HepG2 (cell line): ENCODE measurements around the gene FBXL22. TPM values are rescaled to one million over a fixed set of nuclear protein-coding genes. Genes with fewer than 3 reads are reported as not detected.

ENCODE experiments used
- CENPBD1 ChIP-seq: sonication (generic); formaldehyde crosslinking; IDR thresholded peaks from 2 replicates; pipeline ENCODE4 v1.8.0; 2022; ENCODE audit warnings: missing genetic modification reagents, low read depth, mild to moderate bottlenecking, borderline replicate concordance
- CHD4 ChIP-seq: fragments of 200-600 bp; sonication (generic); IDR thresholded peaks from 2 replicates; pipeline ENCODE4 v1.7.0; 2017; ENCODE audit warnings: mild to moderate bottlenecking, low read length, borderline replicate concordance
- DNMT1 ChIP-seq: sonication (generic); formaldehyde crosslinking; IDR thresholded peaks from 2 replicates; pipeline ENCODE4 v1.5.1; 2020; ENCODE audit warnings: mild to moderate bottlenecking, missing genetic modification reagents
- KLF16 ChIP-seq, 2 experiments: sonication (generic) in 1 of 2; formaldehyde crosslinking in 1 of 2; IDR thresholded peaks; 2 replicates each; pipeline versions ENCODE4 v1.6.1 to v1.8.0; 2016 to 2023; ENCODE audit warnings: missing genetic modification reagents in 2 of 2, missing compliant biosample characterization in 1 of 2
- MAZ ChIP-seq, 2 experiments: sonication (generic) in 1 of 2; formaldehyde crosslinking in 1 of 2; IDR thresholded peaks; 2 replicates each; pipeline versions ENCODE4 v1.5.0 to v1.6.1; 2012 to 2020; ENCODE audit warnings: low read depth in 2 of 2, mild to moderate bottlenecking in 2 of 2, borderline replicate concordance in 1 of 2, improper control_type of control experiment in 1 of 2, low read length in 1 of 2, missing genetic modification reagents in 1 of 2, moderate library complexity in 1 of 2
- MIER3 ChIP-seq: IDR thresholded peaks from 2 replicates; pipeline ENCODE4 v1.6.1; 2016; ENCODE audit warnings: missing compliant biosample characterization, borderline replicate concordance
- MLXIP ChIP-seq: sonication (generic); formaldehyde crosslinking; IDR thresholded peaks from 2 replicates; pipeline ENCODE4 v1.9.0; 2021; ENCODE audit warnings: missing genetic modification reagents, borderline replicate concordance
- NFRKB ChIP-seq: fragments of 450-650 bp; IDR thresholded peaks from 2 replicates; pipeline ENCODE4 v1.6.1; 2017
- NR0B2 ChIP-seq: sonication (generic); formaldehyde crosslinking; IDR thresholded peaks from 2 replicates; pipeline ENCODE4 v1.4.0; 2020; ENCODE audit warnings: mild to moderate bottlenecking, missing genetic modification reagents
- PAWR ChIP-seq: sonication (generic); formaldehyde crosslinking; IDR thresholded peaks from 2 replicates; pipeline ENCODE4 v1.4.0; 2020; ENCODE audit warnings: missing genetic modification reagents, mild to moderate bottlenecking, borderline replicate concordance
- PHF8 ChIP-seq: sonication (generic); formaldehyde crosslinking; IDR thresholded peaks from 2 replicates; pipeline ENCODE4 v1.5.0; 2020; ENCODE audit warnings: missing genetic modification reagents
- RXRB ChIP-seq: IDR thresholded peaks from 2 replicates; pipeline ENCODE4 v1.6.1; 2016; ENCODE audit warnings: borderline replicate concordance, missing genetic modification reagents, missing compliant biosample characterization
- THAP9 ChIP-seq: sonication (generic); formaldehyde crosslinking; IDR thresholded peaks from 2 replicates; pipeline ENCODE4; 2020; ENCODE audit warnings: missing genetic modification reagents, mild to moderate bottlenecking, borderline replicate concordance
- ZBTB10 ChIP-seq: sonication (generic); formaldehyde crosslinking; IDR thresholded peaks from 2 replicates; pipeline ENCODE4 v1.4.0; 2020; ENCODE audit warnings: missing genetic modification reagents, borderline replicate concordance
- ZNF260 ChIP-seq: sonication (generic); formaldehyde crosslinking; IDR thresholded peaks from 2 replicates; pipeline ENCODE4 v1.4.0; 2020; ENCODE audit warnings: missing genetic modification reagents, low read depth, mild to moderate bottlenecking, borderline replicate concordance
- ZNF30 ChIP-seq: sonication (generic); formaldehyde crosslinking; IDR thresholded peaks from 2 replicates; pipeline ENCODE4 v1.5.0; 2020; ENCODE audit warnings: mild to moderate bottlenecking, missing genetic modification reagents
- ZNF616 ChIP-seq: sonication (generic); formaldehyde crosslinking; IDR thresholded peaks from 2 replicates; pipeline ENCODE4 v1.5.0; 2020; ENCODE audit warnings: low read depth, mild to moderate bottlenecking, missing genetic modification reagents
- ZNF749 ChIP-seq: sonication (generic); formaldehyde crosslinking; IDR thresholded peaks from 2 replicates; pipeline ENCODE4 v1.8.0; 2022; ENCODE audit warnings: mild to moderate bottlenecking, missing genetic modification reagents, moderate library complexity, borderline replicate concordance
- ZSCAN22 ChIP-seq: sonication (generic); formaldehyde crosslinking; IDR thresholded peaks from 2 replicates; pipeline ENCODE4 v1.4.0; 2020; ENCODE audit warnings: mild to moderate bottlenecking, missing genetic modification reagents
- polyA plus RNA-seq, 8 experiments: library from polyadenylated mRNA; depleted of rRNA in 3 of 8; stranded (reverse) in 7 of 8; unstranded in 1 of 8; fragments of >200 nt; fragmentation: Illumina TruSeq in 4 of 8; extraction: Trizol in 4 of 8; gene quantifications; 2 replicates each; pipeline versions ENCODE4 v1.2.1 to v1.2.3, GENCODE V29; 2011 to 2016; ENCODE audit warnings: low read depth in 4 of 8, missing spikeins in 1 of 8, mixed read lengths in 1 of 8; ENCODE audit not compliant: insufficient read depth in 1 of 8
- total RNA-seq, 5 experiments: library from RNA; depleted of rRNA; stranded (reverse); fragments of >200 nt; fragmentation: Illumina TruSeq; extraction: Trizol; gene quantifications; 2 replicates each; pipeline ENCODE4 v1.2.3, GENCODE V29; 2016; ENCODE audit warnings: low read depth in 1 of 5

The FBXL22 gene
- total and polyA plus RNA-seq, 2 of the 13 experiments (the other 11 are each of a cell fraction or from before 2014, with no cell fraction given): 0.15 to 0.33 TPM

- TF ChIP-seq ZNF616 (CRISPR knock-in tag) (no peak), ZNF30 (CRISPR knock-in tag) (no peak), ZNF260 (CRISPR knock-in tag) (no peak), RXRB (peak; percentile 26; the same call in 1 of the 2 replicates), ZBTB10 (no peak), DNMT1 (CRISPR knock-in tag) (no peak), PAWR (no peak), NR0B2 (no peak), ZNF749 (CRISPR knock-in tag) (no peak), MAZ (IDR thresholded peaks at IDR 0.05; ENCODE audit: borderline replicate concordance, low read depth, low read length) (no peak), MAZ (CRISPR knock-in tag; IDR thresholded peaks at IDR 0.05; ENCODE audit: low read depth) (no peak), THAP9 (CRISPR knock-in tag) (no peak), PHF8 (CRISPR knock-in tag) (no peak), MIER3 (CRISPR knock-in tag) (no peak), CENPBD1 (no peak), CHD4 (no peak), ZSCAN22 (CRISPR knock-in tag) (no peak), KLF16 (CRISPR knock-in tag; IDR thresholded peaks at IDR 0.05) (peak in 1 of 2 experiments; percentile 38; a peak in 1 of 4 replicates), MLXIP (no peak), NFRKB (no peak)
These were observed 13.1 kb downstream of the FBXL22 start (continued) for GRCh38 chr15:63610209-63610841.
